WTC11 (cell line): ENCODE data around the gene FASTKD2. TPM values are rescaled to one million over a fixed set of nuclear protein-coding genes. Genes with fewer than 3 reads are reported as not detected.

Experiments used
- ATAC-seq: fragments of 200-7000 bp; cut with Tn5 transposase; 2 replicates; pipeline ENCODE4 v1.10.0; 2021; ENCODE audit warnings: mild to moderate bottlenecking, moderate library complexity
- CTCF ChIA-PET: fragments of 300-600 bp; sonication (Branson Sonifier 250); formaldehyde crosslinking; loops from one replicate; lab custom pipeline; 2021; ENCODE audit warnings: antibody characterized with exemption; lab: Charles Lee
- POLR2A ChIA-PET: fragments of 350-600 bp; sonication (Branson Sonifier 250); formaldehyde crosslinking; loops from one replicate; lab custom pipeline; 2021; ENCODE audit warnings: antibody characterized with exemption; lab: Charles Lee
- DNase-seq: peaks from one replicate; pipeline ENCODE4 v3.0.0; 2021; ENCODE audit warnings: low spot score
- H3K27ac Mint-ChIP-seq: 2 replicates; pipeline ENCODE4 v1.8.0; 2021; ENCODE audit warnings: mixed read lengths
- H3K27me3 Mint-ChIP-seq: 2 replicates; pipeline ENCODE4 v1.8.0; 2021; ENCODE audit warnings: low read depth, mild to moderate bottlenecking, moderate library complexity, mixed read lengths
- H3K36me3 Mint-ChIP-seq: 2 replicates; pipeline ENCODE4 v1.8.0; 2021; ENCODE audit warnings: mixed read lengths
- H3K4me1 Mint-ChIP-seq: 2 replicates; pipeline ENCODE4 v1.8.0; 2022; ENCODE audit warnings: mixed read lengths
- H3K4me3 Mint-ChIP-seq: 2 replicates; pipeline ENCODE4 v1.8.0; 2021; ENCODE audit warnings: mild to moderate bottlenecking, moderate library complexity, mixed read lengths
- H3K9me3 Mint-ChIP-seq: 2 replicates; pipeline ENCODE4 v1.8.0; 2021; ENCODE audit warnings: mixed read lengths
- CREM ChIP-seq: sonication (generic); formaldehyde crosslinking; IDR thresholded peaks from 2 replicates; pipeline ENCODE4 v1.8.1; 2022; ENCODE audit warnings: mild to moderate bottlenecking, missing genetic modification reagents, moderate library complexity
- FOXK1 ChIP-seq: sonication (generic); formaldehyde crosslinking; IDR thresholded peaks from 2 replicates; pipeline ENCODE4 v1.8.0; 2022; ENCODE audit warnings: mild to moderate bottlenecking, moderate library complexity, missing genetic modification reagents
- KAT7 ChIP-seq: sonication (generic); formaldehyde crosslinking; IDR thresholded peaks from 2 replicates; pipeline ENCODE4 v1.8.1; 2023; ENCODE audit warnings: missing genetic modification reagents, mild to moderate bottlenecking, borderline replicate concordance
- MLX ChIP-seq: sonication (generic); formaldehyde crosslinking; IDR thresholded peaks from 2 replicates; pipeline ENCODE4 v1.8.1; 2023; ENCODE audit warnings: mild to moderate bottlenecking, missing genetic modification reagents, moderate library complexity
- NFATC4 ChIP-seq: fragments of 250-450 bp; sonication (Bioruptor Pico); IDR thresholded peaks from 2 replicates; pipeline ENCODE4 v1.9.0; 2021; ENCODE audit warnings: mild to moderate bottlenecking
- NR3C1 ChIP-seq: sonication (generic); formaldehyde crosslinking; conservative IDR thresholded peaks from 2 replicates; pipeline ENCODE4 v1.8.1; 2023; ENCODE audit warnings: low read depth, mild to moderate bottlenecking, missing genetic modification reagents
- PRRX2 ChIP-seq: fragments of 250-450 bp; sonication (Bioruptor Pico); IDR thresholded peaks from 2 replicates; pipeline ENCODE4 v1.8.0; 2021; ENCODE audit warnings: mild to moderate bottlenecking
- RORB ChIP-seq: fragments of 250-450 bp; sonication (Bioruptor Pico); IDR thresholded peaks from 2 replicates; pipeline ENCODE4 v1.9.0; 2021; ENCODE audit warnings: mild to moderate bottlenecking
- ZNF121 ChIP-seq: sonication (generic); formaldehyde crosslinking; IDR thresholded peaks from 2 replicates; pipeline ENCODE4 v1.8.0; 2023; ENCODE audit warnings: missing genetic modification reagents
- ZNF317 ChIP-seq: sonication (generic); formaldehyde crosslinking; IDR thresholded peaks from 2 replicates; pipeline ENCODE4 v1.8.1; 2023; ENCODE audit warnings: low read depth, mild to moderate bottlenecking, moderate library complexity, missing genetic modification reagents, borderline replicate concordance
- ZNF416 ChIP-seq: fragments of 250-450 bp; sonication (Bioruptor Pico); IDR thresholded peaks from 2 replicates; pipeline ENCODE4 v1.9.0; 2021; ENCODE audit warnings: mild to moderate bottlenecking, inconsistent platforms
- total RNA-seq: library from RNA; stranded (reverse); gene quantifications from 3 replicates; pipeline ENCODE4 v1.2.3, GENCODE V29; 2021
- TF ChIP-seq, protein P1 (sequence below): sonication (generic); formaldehyde crosslinking; IDR thresholded peaks from 2 replicates; pipeline ENCODE4 v1.8.0; 2023; ENCODE audit warnings: missing genetic modification reagents, mild to moderate bottlenecking, borderline replicate concordance
- TF ChIP-seq, protein P2 (sequence below): sonication (generic); formaldehyde crosslinking; IDR thresholded peaks from 2 replicates; pipeline ENCODE4 v1.8.0; 2023; ENCODE audit warnings: missing genetic modification reagents
- TF ChIP-seq, protein P3 (sequence below): sonication (generic); formaldehyde crosslinking; conservative IDR thresholded peaks from 2 replicates; pipeline ENCODE4 v1.8.1; 2023; ENCODE audit warnings: mild to moderate bottlenecking, low read depth, missing genetic modification reagents, moderate library complexity
- TF ChIP-seq, protein P4 (sequence below): sonication (generic); formaldehyde crosslinking; IDR thresholded peaks from 2 replicates; pipeline ENCODE4 v1.8.1; 2022; ENCODE audit warnings: mild to moderate bottlenecking, moderate library complexity, missing genetic modification reagents
- TF ChIP-seq, protein P5 (sequence below): fragments of 250-450 bp; sonication (Bioruptor Pico); conservative IDR thresholded peaks from 2 replicates; pipeline ENCODE4 v1.9.0; 2021; ENCODE audit warnings: mild to moderate bottlenecking

Gene FASTKD2
- total RNA-seq, 1 experiment from 2014 or later = 33.7 TPM

GRCh38 chr2:206740800-206741199 lies 24.6 kb upstream of the FASTKD2 start:
- no peaks in the 10 kb centered on the region for H3K27me3 Mint-ChIP-seq
- H3K36me3 Mint-ChIP-seq = no peaks in the 10 kb centered on the region
- no peaks in the 10 kb centered on the region for H3K4me1 Mint-ChIP-seq
- H3K27ac Mint-ChIP-seq = no peak overlapping the region
- ChIA-PET POLR2A (no interaction called here), CTCF (no interaction called here)
- no peak overlapping the region for H3K4me3 Mint-ChIP-seq
- TF ChIP-seq, protein P1, sequence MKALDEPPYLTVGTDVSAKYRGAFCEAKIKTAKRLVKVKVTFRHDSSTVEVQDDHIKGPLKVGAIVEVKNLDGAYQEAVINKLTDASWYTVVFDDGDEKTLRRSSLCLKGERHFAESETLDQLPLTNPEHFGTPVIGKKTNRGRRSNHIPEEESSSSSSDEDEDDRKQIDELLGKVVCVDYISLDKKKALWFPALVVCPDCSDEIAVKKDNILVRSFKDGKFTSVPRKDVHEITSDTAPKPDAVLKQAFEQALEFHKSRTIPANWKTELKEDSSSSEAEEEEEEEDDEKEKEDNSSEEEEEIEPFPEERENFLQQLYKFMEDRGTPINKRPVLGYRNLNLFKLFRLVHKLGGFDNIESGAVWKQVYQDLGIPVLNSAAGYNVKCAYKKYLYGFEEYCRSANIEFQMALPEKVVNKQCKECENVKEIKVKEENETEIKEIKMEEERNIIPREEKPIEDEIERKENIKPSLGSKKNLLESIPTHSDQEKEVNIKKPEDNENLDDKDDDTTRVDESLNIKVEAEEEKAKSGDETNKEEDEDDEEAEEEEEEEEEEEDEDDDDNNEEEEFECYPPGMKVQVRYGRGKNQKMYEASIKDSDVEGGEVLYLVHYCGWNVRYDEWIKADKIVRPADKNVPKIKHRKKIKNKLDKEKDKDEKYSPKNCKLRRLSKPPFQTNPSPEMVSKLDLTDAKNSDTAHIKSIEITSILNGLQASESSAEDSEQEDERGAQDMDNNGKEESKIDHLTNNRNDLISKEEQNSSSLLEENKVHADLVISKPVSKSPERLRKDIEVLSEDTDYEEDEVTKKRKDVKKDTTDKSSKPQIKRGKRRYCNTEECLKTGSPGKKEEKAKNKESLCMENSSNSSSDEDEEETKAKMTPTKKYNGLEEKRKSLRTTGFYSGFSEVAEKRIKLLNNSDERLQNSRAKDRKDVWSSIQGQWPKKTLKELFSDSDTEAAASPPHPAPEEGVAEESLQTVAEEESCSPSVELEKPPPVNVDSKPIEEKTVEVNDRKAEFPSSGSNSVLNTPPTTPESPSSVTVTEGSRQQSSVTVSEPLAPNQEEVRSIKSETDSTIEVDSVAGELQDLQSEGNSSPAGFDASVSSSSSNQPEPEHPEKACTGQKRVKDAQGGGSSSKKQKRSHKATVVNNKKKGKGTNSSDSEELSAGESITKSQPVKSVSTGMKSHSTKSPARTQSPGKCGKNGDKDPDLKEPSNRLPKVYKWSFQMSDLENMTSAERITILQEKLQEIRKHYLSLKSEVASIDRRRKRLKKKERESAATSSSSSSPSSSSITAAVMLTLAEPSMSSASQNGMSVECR (CRISPR knock-in tag) = no peak
- TF ChIP-seq ZNF416 = no peak
- H3K9me3 Mint-ChIP-seq = no peaks in the 10 kb centered on the region
- ATAC-seq (no peak), DNase-seq (no peak)

DNA sequence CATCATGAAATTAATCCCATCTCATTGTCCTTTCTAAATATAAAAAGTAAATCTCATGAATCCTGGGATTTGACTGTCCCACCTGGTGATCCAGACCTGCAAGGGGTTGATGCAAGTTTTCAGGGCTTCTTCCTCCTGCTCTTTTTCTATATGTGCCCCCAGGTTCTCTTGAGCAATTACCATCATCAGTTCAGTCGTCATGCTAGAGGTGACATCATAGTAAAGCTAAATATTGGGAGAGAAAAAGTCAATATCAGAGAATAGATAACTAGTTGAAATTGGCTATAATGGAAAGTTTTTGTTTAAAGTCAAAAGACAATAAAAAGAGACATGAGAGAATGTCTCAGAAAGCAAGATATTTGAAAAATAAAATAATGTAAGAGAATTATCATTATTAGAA lies 8.6 kb upstream of the FASTKD2 start:
- DNase-seq (no peak), ATAC-seq (no peak)
- Mint-ChIP-seq H3K4me3 (no peak overlapping the region), H3K27me3 (peaks cover 12% of the 10 kb centered on the region), H3K4me1 (no peaks in the 10 kb centered on the region), H3K9me3 (no peaks in the 10 kb centered on the region), H3K27ac (no peak overlapping the region), H3K36me3 (no peaks in the 10 kb centered on the region)
- ChIA-PET POLR2A (no interaction called here), CTCF (no interaction called here)
- TF ChIP-seq CREM (no peak), KAT7 (CRISPR knock-in tag) (no peak), ZNF317 (no peak), ZNF121 (CRISPR knock-in tag) (no peak), ZNF416 (no peak), FOXK1 (no peak), PRRX2 (no peak), MLX (CRISPR knock-in tag) (no peak), NFATC4 (CRISPR knock-in tag) (no peak), RORB (CRISPR knock-in tag) (no peak), NR3C1 (CRISPR knock-in tag) (no peak)
- TF ChIP-seq, protein P2, sequence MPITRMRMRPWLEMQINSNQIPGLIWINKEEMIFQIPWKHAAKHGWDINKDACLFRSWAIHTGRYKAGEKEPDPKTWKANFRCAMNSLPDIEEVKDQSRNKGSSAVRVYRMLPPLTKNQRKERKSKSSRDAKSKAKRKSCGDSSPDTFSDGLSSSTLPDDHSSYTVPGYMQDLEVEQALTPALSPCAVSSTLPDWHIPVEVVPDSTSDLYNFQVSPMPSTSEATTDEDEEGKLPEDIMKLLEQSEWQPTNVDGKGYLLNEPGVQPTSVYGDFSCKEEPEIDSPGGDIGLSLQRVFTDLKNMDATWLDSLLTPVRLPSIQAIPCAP (CRISPR knock-in tag) = no peak
- TF ChIP-seq, protein P3, sequence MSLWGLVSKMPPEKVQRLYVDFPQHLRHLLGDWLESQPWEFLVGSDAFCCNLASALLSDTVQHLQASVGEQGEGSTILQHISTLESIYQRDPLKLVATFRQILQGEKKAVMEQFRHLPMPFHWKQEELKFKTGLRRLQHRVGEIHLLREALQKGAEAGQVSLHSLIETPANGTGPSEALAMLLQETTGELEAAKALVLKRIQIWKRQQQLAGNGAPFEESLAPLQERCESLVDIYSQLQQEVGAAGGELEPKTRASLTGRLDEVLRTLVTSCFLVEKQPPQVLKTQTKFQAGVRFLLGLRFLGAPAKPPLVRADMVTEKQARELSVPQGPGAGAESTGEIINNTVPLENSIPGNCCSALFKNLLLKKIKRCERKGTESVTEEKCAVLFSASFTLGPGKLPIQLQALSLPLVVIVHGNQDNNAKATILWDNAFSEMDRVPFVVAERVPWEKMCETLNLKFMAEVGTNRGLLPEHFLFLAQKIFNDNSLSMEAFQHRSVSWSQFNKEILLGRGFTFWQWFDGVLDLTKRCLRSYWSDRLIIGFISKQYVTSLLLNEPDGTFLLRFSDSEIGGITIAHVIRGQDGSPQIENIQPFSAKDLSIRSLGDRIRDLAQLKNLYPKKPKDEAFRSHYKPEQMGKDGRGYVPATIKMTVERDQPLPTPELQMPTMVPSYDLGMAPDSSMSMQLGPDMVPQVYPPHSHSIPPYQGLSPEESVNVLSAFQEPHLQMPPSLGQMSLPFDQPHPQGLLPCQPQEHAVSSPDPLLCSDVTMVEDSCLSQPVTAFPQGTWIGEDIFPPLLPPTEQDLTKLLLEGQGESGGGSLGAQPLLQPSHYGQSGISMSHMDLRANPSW (CRISPR knock-in tag) = no peak
- TF ChIP-seq, protein P4, sequence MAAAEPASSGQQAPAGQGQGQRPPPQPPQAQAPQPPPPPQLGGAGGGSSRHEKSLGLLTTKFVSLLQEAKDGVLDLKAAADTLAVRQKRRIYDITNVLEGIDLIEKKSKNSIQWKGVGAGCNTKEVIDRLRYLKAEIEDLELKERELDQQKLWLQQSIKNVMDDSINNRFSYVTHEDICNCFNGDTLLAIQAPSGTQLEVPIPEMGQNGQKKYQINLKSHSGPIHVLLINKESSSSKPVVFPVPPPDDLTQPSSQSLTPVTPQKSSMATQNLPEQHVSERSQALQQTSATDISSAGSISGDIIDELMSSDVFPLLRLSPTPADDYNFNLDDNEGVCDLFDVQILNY = no peak
- TF ChIP-seq, protein P5, sequence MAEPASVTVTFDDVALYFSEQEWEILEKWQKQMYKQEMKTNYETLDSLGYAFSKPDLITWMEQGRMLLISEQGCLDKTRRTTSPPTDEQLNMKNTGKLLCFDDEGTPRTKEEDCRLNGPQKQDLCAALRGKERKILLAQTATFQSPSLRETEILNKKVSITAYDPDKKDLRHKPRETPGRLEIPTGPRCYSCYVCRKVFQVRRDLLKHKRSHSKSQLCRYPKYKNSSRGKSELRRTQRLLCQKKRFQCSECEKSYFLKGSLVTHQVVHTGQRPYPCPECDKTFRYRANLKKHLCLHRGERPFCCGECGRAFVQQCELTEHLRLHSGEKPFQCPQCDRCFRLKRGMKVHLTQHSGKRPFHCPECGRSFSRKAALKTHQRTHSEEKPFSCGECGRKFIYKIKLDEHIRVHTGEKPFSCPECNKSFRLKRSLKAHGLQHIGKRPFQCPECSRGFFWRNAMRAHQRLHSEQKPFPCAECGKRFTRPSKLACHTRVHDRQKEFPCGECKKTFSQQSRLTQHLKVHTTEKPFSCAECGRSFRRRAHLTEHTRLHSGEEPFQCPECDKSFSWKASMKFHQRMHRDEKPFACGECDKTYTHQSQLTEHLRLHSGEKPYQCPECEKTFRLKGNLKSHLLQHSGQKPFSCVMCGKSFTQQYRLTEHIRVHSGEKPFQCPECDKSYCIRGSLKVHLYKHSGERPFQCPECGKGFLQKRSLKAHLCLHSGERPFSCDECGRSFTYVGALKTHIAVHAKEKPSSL (CRISPR knock-in tag) = no peak
